Measurements from ENCODE around the gene DSC1.
"Not testable (repeated sequence)": the region's sequence is repeated elsewhere in the genome, so short reads cannot be mapped to it uniquely, and the experiment has no call there.

Gene DSC1

DNA sequence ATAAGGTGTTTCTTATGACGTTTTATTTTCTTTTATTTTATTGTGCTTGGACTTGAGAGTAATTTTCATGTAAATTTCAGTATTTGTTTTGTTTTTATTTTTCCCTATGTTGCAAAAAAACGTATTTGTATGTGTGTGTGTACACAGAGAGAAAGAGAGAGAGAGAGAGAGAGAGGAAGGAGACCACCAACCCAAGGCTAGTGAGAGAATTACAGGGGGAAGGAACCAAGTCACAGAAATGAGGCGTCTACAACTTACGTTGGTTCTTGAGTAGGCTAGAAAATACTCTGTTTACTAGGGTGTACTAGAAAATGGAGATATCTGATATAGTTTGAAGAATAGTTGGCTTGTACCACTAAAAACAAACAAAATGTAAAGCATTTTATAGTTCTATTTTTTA, 7.7 kb upstream of the DSC1 start:
- no peak for DNase-seq

DNA sequence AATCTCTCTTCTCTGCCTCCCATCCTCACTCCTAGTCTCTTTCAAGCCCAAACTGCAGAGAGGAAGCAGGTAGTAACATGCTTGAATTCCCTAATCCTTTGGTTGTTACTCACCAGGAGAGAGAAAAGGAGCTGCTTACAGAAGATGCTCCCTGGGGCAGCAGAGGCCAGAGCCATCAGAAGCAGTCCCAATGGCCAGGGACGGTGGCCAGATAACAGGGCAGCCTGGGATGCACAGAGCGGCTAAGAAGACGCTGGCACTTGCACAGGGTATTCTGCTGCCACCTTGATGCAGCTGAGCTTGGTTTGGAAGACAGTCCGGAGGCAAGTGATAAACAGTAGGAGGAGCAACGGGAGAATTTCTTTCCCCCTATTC, 250 bp downstream of the DSC1 start:
- DNase-seq = no peak

DNA sequence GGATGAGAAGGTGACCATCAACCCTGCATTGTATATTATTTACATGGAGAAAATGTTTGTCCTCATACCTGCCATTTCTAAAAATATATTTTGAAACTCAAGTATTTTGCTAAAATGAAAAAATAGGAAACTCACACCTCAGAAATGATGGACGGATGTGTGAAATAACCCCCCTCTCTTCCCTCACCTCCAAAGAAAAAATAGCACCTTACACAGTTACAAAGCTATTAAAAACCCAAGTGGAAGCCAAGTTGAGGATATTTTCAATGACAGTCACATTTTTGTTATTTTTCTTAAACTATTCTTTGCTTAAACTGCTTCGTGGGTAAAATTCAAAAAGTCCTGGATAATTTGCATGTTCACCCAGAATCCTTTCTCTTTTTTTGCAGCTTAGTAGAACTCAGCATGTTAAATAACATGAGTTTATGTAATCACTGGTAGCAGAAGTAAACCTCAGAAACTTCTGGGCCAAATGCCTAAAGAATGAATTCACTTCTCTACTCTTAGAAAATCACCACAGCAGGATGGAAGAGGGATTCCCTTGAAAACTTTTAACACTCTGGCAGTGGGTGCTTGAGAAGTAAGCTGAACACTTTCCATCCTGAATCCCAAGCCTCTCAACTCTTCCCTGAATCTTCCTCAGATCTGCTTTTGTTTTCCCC, 768 bp downstream of the DSC1 start:
- DNase-seq = no peak

DNA sequence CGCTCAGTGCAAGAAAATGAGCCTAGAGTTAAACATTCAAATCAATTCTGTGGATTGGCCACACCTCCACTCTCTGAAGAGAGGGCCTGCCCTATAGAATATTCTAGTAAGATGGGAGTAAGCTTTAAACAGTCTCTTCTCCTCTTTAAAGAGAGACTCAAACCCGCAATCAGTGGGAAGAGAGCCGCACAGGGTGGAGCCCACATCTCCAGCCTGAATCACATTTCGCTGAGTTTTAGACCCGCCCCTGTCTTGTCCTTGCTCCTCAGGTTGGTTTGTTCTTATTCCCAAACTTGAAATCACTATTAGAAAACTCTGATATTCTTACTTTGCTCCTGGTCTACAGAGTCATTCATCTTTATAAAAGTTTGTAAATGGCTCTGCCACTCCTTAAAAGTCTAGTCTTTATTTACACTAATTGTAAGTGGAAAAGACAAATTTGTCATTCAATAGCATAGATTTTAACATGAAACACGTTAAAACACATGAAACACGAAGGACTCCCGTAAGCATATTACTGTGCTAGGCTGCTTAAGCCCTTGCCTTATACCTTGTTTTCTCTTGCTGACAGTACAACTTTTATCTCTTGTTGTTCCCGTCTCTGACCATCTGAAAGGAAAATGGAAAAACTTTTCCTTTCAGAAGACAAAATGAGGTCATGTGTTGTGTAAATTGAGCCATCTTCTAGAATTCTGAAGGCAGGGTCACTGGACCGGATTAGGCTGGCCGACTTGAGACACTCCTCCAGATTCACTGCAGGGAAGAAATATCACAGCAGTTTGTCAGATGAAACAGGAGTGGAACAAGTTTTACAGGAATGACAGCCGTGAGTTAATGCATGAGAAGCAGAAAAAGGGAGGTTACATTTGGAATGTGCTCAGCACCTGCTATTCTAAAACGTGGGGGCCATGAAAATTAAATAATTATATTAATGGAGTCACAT, 5.6 kb downstream of the DSC1 start:
- no peak for DNase-seq

DNA sequence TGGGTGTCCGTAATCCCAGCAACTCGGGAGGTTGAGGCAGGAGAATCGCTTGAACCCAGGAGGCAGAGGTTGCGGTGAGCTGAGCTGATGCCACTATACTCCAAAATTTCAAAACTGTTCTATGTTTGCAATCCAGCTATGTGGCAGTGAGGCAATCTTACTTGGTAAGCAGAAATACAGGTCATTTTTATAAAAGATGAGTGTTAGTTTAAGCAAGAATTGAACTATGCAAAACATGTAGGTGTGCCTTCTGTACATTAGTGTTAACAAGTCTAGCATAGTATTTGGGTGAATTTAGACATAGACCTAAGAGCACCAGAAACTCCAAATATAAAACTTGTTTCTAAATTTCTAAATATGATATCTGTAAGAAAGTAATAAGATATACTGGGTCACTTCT, 7.2 kb downstream of the DSC1 start:
- DNase-seq = no peak

DNA sequence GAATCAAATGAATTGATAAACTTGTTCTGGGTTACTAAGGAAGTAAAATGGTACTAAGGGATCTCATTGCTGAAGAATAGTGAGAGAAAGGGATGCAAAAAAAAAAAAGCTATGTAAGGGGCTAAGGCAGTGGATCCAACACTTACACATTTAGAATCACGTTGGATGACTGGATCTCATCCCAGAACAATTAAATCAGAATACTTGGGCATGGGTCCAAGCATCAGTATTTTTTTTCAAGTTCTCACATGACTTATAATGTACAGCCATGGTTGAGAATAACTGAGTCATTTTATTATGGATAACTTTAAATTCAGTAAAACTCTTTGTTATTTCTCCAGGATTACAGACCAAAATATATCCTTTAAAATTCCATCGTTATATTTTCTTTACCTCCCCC, 8.5 kb downstream of the DSC1 start:
- no peak for DNase-seq

DNA sequence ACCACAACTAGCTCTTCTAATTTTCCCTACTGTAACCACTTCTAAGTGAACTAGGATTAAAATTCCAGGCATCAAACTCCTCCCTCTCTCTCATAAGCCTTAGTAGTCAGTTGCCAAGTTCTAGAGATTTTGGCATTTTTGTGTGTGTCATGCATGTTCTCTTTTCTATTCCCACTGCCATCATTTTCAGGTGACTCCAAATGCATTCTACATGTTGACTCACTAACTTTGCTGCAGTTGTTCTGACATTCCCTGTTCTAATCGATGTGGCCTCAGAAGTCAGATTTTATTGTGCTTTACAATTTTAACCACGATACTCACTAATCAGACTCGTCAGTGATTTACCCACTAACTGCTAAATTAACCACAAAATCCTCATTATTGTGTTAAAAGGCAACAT, 13.3 kb downstream of the DSC1 start:
- DNase-seq = no peak

DNA sequence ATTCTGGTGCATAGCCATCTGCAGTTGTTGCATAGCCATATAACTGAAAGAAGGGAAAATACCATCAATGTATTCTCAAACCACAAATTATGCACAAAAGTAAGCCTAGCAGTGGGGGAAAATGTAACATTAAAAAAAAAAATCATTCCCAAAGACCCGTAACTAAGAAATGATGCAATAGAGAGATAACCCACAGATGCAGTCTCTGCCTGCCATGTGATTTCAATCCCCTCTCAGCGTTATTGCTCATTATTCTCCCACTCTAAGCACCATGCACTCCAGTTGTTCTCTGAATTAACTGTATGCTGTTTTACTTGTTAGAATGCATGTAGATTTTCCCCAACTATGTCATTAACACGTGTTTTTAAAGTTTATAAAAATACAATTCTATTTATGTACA, 14.1 kb downstream of the DSC1 start:
- no peak for DNase-seq

DNA sequence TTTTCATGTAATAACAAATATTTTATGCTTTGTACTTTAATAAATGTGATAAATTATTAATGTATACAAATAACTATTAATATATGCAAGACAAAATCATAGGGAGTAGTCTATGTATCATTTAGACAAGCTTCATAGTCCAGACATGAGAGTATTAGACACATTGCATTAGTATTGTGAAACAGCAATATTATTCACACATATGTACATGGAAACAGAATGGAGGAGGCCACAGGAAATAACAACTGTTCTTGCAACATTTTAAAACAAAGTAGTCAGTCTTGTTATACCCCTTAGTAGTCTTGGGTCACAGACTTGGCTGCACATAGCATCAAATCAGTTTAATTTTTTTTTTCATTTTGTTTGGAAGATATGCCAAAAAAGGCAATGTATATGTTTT, 15.8 kb downstream of the DSC1 start:
- no peak for DNase-seq

DNA sequence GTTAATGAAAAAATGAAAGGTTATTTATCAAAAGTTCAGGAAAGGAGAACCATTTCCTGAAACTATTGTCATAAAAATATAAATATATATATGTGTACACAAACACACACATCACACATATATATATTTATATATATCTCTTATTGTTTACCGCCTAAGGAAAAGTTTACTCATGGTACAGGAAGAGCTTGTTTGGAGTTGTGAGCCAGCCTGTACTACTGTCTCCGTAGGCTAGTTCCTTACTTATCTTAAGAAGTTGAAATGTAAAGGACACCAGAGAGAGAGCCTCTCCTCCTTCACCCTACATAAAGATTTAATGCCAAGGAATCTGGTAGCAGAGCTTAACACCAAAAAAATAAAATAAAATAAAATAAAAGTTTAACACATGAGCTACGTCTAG, 19.6 kb downstream of the DSC1 start:
- DNase-seq = no peak

DNA sequence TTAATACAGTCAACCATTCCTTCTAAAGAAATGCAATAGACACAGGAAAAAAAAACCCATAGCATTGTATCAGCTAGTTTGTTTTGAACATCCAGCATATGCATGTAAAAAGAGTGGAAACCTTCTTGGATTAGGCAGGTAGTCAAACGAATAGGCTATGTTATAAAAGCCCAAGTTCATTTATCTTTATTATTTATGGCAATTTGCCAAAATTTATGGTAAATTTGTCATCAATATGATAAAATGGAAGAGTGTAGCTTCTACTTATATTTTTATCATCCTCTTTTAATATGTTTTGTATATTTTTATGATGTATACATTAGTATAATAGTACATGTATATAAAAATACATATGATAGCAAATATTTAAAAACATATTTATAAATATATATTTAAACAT, 23.9 kb downstream of the DSC1 start:
- no peak for DNase-seq

DNA sequence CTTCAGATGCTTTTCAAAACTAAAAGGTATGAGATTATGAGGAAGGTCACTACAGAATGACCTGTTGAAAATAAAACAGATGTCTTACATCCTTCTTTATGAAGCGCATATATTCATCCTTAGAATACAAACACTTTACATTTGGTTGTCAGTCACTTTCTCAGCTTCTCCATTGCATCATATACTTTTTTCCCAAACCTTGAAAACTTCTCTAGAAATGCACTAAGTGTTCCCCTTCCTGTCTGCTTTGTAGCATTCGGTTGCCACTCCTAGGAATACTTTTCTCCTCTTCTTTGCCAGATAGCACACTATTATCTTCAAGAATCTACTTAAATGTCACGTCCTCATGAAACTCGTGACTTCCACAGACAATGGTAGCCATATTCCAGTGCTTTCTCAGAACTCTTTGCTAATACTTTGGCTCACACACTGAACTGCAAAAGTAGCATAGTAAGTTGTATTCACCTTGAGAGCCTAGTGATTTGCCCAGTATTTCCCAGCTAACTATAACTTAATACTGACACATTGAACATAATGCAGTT, 27.6 kb downstream of the DSC1 start:
- no peak for DNase-seq

DNA sequence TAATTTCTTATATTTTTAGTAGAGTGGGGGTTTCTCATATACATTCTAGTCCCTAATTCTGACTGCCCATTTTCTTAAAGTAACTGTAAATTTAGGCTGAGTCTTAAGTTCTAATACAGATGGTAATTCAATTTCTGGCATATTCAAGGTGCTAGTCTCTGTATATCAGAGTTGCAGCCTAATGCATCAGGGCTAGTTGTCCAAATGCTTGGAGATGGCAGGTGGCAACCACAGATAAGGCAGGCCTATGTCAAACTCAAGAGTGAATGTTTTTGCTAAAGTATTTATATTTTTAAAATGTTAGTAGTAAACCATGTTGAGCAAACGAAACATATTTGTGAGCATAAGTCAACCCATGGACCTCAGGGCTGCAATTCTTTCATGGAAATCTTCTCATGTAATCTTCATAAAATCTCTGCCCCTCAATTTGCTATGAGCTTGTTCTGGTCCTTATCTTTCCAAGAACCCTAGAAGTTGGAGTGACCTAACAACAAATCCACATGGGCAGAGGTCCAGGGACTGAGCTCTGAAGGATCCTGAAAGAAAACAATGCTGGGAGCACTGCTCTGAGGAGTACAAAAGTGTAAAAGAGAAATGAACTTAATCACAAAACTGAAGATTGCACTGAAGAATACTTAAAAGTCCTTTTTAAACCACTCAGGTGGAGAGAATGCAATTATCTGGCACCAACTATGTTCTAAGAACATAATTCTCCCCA, 33.1 kb downstream of the DSC1 start:
- no peak for DNase-seq

DNA sequence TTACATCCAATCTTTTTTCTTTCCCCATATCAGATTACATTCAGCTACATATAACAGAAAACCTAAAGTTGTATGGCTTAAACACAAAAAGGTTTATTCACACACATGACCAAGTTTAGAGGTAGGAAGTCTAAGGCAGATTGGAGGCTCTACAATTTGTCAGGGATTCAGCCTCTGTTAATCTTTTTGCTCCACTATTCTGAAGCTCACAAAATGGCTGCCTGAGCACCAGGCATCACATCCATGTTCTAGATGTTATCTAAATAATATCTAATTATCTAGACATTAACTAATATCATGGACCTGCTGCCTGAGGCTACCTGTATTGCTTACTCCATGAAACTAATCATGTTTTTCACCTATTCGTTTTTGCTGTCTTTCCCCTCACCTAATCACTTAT, 36.8 kb downstream of the DSC1 start:
- DNase-seq = no peak

DNA sequence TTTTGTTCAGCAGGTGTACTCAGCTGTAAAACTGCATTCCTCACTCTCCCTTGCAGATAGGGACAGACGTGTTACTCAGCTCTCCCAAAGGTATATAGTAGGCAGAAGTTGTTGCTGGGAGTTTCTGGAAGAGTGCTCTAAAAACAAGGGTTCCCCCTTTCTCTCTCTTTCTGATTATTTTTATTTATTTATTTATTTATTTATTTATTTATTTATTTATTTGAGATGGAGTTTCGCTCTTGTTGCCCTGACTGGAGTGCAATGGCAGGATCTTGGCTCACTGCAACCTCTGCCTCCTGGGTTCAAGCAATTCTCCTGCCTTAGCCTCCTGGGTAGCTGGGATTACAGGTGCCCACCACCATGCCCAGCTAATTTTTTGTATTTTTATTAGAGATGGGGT, 39.5 kb downstream of the DSC1 start:
- not testable (repeated sequence) for DNase-seq

DNA sequence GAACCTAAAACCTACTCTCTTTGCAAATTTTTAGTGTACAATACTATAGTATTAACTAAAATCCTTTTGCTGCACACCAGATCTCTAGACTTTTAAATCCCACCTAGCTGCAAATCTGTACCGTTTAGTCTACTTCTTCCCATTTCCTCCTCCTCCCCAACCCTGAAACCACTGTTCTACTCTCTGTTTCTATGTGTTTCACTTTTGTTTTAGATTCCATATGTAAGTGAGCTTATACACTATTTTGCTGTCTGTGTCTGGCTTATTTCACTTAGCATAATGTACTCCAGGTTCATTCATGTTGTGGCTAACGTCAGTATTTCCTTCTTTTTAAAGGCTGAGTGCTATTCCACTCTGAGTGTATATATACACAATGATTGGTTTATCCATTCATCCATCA, 42.1 kb downstream of the DSC1 start:
- DNase-seq = no peak

DNA sequence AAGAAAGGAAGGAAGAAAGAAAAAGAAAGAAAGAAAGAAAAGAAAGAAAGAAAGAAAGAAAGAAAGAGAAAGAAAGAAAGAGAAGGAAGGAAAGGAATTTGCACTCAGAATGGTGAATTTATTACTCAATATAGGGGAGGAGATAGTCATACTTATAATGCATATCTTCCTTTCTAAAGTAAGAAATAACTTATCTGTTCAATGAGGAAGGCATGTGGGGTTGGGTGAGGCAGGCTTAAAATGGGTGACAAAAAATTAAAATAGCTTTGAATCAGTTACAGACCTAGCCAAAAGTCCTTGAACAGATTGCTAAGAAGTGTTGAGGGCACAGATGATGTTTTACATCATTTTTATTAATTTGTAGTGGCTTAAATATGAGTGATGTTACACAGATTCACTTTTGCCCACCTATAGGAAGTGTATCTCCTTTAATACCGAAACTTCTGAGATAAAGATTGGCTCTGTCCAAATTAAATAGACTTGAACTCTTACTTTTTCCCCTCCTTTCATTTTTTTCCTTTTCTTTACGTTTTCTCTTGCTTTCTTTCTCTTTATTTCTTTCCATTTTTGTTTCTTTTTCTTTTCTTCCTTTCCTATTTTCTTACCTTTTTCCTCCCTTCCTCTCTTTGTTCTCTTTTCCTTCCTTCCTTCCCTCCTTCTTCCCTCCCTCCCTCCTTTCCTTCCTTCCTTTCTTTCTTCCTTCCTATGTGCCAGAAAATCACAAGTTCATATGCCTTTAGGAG, 45.6 kb downstream of the DSC1 start:
- DNase-seq = no peak

DNA sequence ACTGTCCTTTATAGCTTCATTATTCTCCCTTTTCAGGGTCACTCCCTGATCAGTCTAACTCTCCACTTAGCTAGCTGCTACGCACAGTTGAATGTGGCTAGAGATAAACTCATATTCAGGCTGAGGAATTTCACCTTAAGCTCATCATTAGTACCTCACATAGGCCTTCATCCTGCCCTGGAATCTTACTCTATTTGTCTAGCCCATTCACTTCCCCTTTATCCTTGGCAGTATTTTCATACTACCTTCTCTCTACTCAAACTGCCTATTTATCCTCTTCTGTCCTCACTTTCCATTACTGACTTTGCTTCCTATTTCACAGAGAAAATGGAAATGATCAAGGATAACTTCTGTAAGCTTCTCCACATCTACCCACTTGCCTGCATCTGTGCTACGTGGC, 49.9 kb downstream of the DSC1 start:
- no peak for DNase-seq

DNA sequence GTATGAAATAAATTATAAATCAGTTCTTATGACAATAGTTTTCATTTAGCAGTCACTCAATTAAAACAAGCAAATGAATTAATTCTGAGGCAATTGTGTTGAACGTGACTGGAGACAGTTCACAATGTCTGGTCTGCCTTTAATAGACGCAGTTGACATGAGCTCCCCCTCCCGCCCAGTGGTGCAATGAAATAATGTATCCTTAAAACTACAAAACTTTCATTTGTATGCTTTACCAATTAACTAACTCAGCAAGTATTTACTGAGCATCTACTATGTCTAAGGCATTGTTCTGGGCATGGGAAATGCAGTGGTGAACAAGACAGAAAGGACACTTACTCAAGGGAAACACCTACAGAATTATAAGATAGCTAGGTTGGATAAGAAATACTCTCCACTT, 56.9 kb downstream of the DSC1 start:
- DNase-seq = no peak

DNA sequence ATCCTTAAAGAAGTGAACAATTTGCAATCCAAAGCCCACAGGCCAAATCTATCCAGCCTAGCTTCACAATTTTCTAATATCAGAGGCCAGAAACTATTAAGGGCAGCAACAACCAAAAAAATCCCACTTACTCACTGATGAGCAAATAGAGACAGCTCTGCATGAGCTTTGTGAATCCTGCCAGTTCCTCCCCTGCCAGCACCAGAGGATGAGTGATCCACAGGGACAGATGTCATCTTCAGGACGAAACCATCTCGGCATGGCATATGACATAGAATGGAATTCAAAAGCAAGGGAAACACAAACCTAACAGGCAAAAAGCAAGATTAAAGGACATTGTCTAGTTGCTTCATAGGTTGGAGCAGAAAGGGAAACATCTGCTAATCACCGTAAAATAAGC, 58.2 kb downstream of the DSC1 start:
- no peak for DNase-seq

DNA sequence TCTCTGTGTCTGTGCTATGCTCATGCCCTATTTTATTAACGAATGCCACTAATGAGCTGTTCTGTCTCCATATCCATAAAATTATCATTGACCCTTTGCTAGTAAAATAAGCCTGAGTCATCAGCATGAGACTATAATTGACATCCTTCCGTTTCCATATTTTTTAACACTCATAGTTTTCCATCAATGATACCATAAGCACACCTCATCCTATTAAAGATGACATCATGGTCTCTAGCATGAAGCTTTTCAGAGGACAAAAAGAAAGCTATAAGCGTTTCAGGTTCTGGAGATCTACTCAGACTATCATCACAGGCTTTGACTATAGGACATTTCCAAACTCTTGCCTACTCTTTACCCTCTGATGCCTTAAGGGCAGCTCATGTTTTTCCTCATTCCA, 59.2 kb downstream of the DSC1 start:
- DNase-seq = no peak

DNA sequence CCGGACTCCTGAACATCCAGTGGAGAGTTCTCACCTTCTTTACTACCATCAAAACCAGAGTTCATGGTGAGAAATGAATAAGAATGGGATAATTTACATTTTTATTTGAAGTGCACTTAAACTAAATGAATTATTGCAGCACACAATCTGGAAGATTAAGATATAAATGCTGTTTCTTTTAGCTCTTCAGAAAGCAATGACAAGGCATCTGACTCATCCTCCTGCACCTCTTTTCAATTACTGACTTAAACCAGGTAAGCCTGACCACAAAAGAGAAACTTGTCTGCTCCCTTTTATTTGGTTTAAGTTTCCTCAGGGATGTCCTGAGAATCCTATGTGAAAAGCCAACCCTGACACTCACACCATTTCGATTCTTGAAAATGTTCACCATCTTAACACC, 59.7 kb downstream of the DSC1 start:
- DNase-seq = no peak

Data from NCI-H1092 (cell line).